NCI-H526 (cell line): ENCODE measurements around the gene LARGE2.
A peak's percentile ranks its signal among the peaks of the same experiment; 100 is the strongest.

Experiments used
- DNase-seq, 2 experiments: peaks; one replicate each; lab custom pipeline; 2025; lab: John Stamatoyannopoulos, UW

The LARGE2 gene

GRCh38 chr11:45964911-45965389, 42.5 kb downstream of the LARGE2 start:
- peak; percentile 42 to 88 for DNase-seq

GRCh38 chr11:45967506-45967905, 45.0 kb downstream of the LARGE2 start:
- DNase-seq = no peak

- DNase-seq = no peak
These were observed 46.4 kb downstream of the LARGE2 start for GRCh38 chr11:45968901-45969300.

- DNase-seq = no peak
These were observed 51.1 kb downstream of the LARGE2 start for GRCh38 chr11:45973601-45974000.

- DNase-seq = no peak
These were observed 52.4 kb downstream of the LARGE2 start for GRCh38 chr11:45974806-45975205.
